GM13976 (cell line): ENCODE measurements around the gene ASXL1.

Source experiments
- DNase-seq: peaks from one replicate; pipeline ENCODE4 v3.0.0; 2012; ENCODE audit warnings: low spot score
- CTCF ChIP-seq: IDR thresholded peaks from 2 replicates; pipeline ENCODE4 v1.5.1; 2012; ENCODE audit warnings: borderline replicate concordance, mild to moderate bottlenecking; ENCODE audit not compliant: insufficient read depth; ENCODE audit errors: extremely low read depth, missing control alignments, control extremely low read depth
- in situ Hi-C: fragments of 300-500 bp; cut with MboI; formaldehyde crosslinking; loops from one replicate; pipeline ENCODE4 v1.12.0; 2022; ENCODE audit warnings: low sequenced_read_pairs, mixed read lengths, inconsistent platforms; ENCODE audit not compliant: unreplicated experiment

ASXL1 gene

GRCh38 chr20:32482143-32482441 lies 124.0 kb downstream of the ASXL1 start:
- in situ Hi-C loops, result no loop called here
- DNase-seq, result no peak
- TF ChIP-seq CTCF, result no peak

GRCh38 chr20:32482442-32483261 lies 124.5 kb downstream of the ASXL1 start:
- in situ Hi-C loops, result no loop called here
- TF ChIP-seq CTCF, result no peak
- peak; percentile 58 for DNase-seq

- peak; percentile 60 for DNase-seq
- no peak for TF ChIP-seq CTCF
- in situ Hi-C loops, result no loop called here
These were observed 125.5 kb downstream of the ASXL1 start for GRCh38 chr20:32483351-32484224.

GRCh38 chr20:32484225-32484957 lies 126.3 kb downstream of the ASXL1 start:
- peak; percentile 49 for DNase-seq
- in situ Hi-C loops, result no loop called here
- no peak for TF ChIP-seq CTCF

- in situ Hi-C loops, result no loop called here
- TF ChIP-seq CTCF, result peak; percentile 78
- DNase-seq, result peak; percentile 76
These were observed 127.0 kb downstream of the ASXL1 start for GRCh38 chr20:32484958-32485769.

- no peak for TF ChIP-seq CTCF
- no peak for DNase-seq
- in situ Hi-C loops, result no loop called here
These were observed 127.8 kb downstream of the ASXL1 start for GRCh38 chr20:32485770-32486478.
